DLD1 (cell line): ENCODE measurements around the gene ARID1B.

ENCODE experiments used
- in situ Hi-C: cut with HindIII; loops from 2 replicates; pipeline ENCODE4 v1.10.0; 2017; ENCODE audit warnings: low sequenced_read_pairs

The ARID1B gene

GRCh38 chr6:157217894-157218370 lies 440.8 kb downstream of the ARID1B start:
- in situ Hi-C loops, result no loop called here

DNA sequence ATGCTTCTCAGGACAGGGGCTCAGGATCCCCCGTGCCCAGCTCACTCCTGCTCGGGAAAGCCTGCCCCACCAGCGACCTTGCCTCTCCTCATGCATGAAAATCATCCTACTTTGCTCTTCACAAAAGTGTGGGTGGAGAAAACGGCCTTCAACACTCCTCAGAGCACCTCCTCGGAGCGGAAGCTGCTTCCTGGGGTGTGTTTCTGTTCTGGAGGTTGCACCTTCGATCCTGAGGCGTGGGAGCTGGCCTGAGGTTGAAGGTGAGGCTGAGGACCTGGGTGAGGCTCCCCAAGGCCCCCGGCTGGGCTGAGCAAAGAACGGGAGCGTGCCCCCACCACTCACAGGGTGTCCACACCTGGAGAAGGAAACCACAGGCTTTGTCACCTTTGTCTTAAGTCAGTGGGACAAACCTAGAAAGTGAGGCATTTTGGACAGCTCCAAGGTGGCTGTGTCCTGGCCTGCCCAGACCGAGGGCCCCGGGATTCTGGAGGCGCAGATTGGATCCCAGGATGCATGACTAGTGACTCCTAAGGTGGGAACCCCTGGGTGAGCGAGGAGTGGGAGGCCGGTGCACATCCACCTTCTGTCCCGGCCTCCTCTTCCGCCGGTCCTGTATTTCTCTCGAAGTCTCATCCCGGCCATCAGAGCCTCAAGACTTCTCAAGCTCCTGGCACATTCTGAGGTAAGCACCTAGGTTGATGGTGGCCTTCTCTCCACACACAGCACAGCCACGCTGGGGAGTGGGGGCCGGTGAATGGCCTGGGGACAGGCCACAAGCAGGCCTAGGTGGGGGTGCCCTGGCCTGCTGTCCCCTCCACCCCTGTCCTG lies 441.4 kb downstream of the ARID1B start:
- in situ Hi-C loops, result no loop called here

DNA sequence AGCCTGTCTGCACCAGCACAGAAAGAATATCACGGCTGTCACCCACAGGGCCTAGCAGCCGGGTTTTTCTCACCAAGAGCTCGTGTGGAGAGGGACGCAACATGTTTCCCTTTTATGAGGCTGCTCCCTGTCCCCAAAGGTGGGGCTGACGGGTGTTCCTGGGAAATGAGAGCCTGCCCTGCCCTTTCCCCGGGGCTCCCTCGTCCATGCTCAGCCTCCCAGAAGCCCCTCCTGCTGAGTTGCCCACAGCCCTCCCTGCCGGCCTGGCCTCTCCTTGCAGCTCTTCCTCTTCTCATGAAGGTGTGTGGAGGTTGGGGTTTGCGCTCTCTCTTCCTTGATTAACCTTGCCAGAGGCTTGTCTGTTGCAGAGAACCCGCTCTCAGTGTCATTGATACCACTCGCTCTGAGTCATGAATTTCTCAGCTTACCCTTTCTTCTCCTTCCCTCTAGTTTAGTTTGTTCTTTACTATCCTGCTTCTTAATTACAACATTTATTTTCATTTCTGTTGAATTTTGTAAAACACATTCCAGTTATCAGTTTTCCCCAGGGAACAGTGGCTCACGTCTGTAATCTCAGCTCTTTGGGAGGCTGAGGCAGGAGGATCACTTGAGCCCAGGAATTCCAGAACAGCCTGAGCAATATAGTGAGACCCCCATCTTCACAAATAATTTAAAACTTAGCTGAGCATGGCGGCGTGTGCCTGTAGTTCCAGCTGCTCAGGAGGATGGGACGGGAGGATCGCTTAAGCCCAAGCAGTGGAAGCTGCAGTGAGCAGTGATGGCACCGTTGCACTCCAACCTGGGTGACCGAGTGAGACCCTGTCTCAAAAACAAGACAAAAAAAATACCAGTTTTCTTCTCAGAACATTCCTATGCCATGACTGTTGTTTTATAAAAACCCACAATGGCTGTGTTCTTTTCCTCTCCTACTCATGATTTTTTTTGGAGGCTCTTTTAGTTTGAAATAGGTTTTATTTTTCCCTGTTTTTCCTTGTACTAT lies 442.3 kb downstream of the ARID1B start:
- in situ Hi-C loops, result no loop called here

DNA sequence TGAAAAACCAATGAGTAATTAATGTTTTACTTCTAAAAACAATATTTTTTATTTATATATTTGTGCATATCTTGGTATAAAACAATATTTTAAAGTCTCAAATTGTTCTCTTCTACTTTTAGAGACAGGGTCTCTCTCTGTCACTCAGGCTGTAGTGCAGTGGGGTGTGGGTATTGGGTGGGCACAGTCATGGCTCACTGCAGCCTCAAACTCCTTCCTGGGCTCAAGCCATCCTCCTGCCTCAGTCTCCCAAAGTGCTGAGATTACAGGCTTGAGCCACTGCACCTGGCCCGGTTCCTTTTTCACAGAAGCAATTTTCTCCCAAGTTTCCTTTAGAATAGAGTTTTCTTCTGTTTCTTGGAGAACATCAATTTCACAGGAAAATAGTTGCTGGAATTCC lies 443.3 kb downstream of the ARID1B start:
- in situ Hi-C loops, result no loop called here

DNA sequence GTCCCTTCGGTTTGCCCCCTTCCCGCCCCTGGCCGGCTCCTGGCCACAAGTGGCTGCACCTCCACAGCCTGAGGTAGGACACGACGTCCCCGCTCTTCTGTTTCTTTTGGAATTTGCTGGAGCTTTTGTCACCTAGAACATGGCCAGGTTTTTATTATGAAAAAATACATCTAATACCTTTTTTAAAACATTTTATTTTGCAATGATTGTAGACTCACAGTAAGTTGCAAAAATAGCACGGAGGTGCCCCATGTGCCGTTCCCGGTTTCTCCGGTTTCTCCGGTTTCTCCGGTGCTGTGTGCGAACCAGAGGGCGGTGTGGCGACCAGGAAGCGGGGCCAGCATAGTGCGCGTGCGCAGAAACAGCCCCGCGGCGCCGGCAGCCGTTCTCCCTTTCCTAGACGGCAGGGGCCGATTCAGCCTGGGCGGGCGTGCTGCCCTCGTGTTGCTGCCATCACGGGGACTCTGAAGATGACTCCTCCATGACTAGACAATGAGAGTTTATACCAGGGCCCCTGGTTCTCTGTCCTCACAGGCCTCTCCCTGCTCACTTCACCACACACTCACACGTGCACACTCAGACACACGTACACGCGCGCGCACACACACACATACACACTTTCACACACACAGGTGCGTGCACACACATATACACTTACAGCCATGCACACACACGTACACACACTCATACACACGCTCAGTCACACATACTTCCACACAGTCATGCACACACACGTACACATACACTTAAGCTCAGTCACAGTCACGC lies 444.1 kb downstream of the ARID1B start:
- in situ Hi-C loops, result no loop called here

DNA sequence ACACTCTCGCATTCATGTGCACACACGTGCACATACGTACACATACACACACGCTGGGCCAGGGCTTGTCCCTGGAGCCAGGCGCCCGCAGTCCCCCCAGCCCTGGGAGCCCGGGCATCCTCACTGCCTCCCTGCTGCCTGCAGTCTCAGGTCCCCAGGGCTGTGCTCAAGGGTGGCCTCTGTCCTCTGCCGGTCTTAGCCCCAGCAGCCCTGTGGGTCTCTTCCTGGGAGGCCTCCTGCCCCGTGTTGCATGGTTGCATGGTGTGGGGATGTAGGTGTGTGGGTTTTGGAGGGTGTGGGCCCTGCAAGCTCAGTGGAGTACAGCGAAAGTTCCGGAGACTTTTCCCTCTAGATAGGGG lies 444.6 kb downstream of the ARID1B start:
- in situ Hi-C loops, result no loop called here

GRCh38 chr6:157222201-157222981 lies 445.2 kb downstream of the ARID1B start:
- in situ Hi-C loops, result no loop called here

GRCh38 chr6:157223021-157223430 lies 445.8 kb downstream of the ARID1B start:
- in situ Hi-C loops, result no loop called here

GRCh38 chr6:157223511-157223910 lies 446.3 kb downstream of the ARID1B start:
- in situ Hi-C loops, result no loop called here

- in situ Hi-C loops, result no loop called here
Measured at GRCh38 chr6:157224178-157224950, 447.2 kb downstream of the ARID1B start.

DNA sequence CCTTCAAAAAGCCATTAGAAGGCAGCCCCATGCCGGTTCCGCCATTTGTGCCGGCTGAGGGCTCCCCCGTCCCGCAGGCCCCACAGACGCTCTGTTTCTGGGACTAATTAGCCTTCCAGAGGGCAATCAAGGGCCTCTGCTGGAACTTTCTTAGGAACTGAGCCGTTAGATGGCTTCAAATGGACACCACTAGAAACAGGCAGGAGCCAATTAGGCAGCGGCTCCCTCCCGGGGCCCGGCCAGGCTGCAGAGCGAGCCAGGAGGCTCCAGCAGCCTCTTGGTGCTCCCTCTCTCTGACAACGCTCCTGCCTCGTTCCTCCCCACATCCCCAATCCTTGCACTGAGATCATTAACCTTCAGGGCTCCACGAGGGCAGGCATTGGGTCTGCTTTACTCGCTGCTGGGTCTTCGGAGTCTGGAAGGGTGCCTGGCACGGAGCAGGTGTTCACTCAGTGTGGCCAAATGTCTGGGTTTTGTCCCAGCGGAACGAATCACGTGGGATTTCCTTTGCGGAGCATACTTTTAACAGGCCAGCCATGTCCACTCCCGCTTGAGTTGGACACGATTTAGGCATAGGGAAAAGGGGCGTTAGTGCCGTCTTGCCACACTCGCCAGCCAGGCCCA lies 447.9 kb downstream of the ARID1B start:
- in situ Hi-C loops, result no loop called here

- in situ Hi-C loops, result no loop called here
Measured at GRCh38 chr6:157225575-157225995, 448.4 kb downstream of the ARID1B start.

- in situ Hi-C loops, result no loop called here
Measured at GRCh38 chr6:157226026-157226625, 448.9 kb downstream of the ARID1B start.

DNA sequence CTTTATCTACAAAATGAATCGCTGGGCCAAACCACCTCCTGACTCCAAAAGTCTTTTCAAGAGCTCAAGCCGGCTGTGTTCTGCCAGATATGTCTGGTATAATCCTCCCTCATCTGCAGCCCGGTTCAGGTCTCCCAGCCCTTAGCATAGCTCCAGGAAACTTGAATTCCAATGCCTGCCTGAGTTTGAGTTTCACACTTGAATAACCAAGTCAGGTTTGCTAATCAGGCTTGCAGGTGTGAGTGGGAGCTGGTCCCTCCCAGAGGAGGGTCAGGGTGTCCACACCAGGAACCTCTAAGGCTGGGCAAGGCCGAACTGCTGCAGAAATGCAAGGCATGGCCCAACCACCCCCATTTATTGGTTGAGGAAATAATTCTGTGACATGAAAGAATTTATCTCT lies 449.6 kb downstream of the ARID1B start:
- in situ Hi-C loops, result no loop called here

DNA sequence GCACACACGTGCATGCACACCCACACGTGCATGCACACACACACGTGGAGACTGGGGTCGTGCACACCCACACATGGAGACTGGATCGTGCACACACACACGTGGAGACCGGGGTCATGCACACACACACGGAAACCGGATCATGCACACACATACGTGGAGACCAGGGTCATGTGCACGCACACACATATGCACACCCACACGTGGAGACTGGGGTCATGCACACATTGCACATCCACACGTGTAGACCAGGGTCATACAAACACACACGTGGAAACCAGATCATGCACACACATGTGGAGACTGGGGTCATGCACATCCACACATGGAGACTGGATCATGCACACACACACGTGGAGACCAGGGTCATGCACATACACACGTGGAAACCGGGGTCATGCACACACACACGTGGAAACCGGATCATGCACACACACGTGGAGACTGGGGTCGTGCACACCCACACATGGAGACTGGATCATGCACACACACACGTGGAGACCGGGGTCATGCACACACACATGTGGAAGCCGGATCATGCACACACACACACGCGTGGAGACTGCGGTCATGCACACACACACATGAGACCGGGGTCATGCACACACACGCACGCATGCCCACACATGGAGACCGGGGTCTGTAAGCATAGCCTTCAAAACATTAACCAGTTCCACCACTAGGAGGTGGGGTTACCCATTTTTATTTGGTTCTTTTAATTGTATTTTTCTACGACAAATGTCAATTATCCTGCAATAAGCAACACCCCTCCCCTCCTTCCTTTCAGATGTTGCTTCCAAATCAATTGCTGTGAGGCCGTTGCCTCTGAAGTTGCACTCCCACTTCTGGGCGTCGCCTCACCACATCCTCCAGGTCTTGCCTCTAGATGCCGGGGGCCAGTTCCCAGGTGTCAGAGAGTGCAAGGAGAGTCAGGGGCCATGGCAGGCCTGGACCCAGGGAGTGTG lies 450.3 kb downstream of the ARID1B start:
- in situ Hi-C loops, result no loop called here

DNA sequence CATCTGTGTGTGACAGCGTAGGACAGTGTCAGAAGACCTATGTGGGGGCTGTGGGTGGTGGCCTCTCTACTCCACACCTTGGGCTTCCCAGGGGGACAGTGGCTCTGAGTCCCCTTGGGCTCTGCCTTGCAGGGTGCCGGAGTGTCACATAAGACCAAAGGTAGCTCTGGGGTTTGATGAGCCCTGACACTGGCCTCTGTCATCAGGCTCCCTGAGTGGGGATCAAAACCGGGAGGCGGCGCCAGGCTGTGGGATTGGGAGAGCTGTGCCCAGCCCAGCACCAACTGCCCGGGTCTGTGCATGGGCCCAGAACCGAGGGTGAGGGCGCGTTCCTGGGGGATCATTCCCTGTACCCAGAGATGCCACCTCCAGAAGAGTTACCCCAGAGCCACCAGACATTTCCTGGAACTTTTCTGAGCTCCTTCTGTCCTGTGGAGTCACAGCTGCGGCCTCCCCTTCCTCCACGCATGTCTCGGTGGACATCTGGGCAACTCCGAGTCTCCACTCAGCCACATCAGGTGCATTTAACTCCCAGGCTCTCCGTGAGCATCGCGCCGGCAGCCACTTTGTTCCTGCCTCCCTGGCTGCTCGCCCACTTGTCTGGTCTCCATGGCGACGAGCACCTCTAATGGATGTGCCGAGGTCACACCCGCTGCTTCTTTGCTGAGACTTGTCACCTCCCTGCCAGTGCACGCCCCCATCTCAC lies 451.4 kb downstream of the ARID1B start:
- in situ Hi-C loops, result no loop called here

GRCh38 chr6:157229132-157229618 lies 452.0 kb downstream of the ARID1B start:
- in situ Hi-C loops, result no loop called here
